Smooth muscle cell (in vitro differentiated cells): ENCODE data around the gene DNAH12. TPM values are rescaled to one million over a fixed set of nuclear protein-coding genes. Genes with fewer than 3 reads are reported as not detected.

Source experiments
- DNase-seq: peaks from one replicate; lab custom pipeline; 2025; ENCODE audit not compliant: unreplicated experiment; lab: John Stamatoyannopoulos, UW
- H2AFZ ChIP-seq: fragments of 200-600 bp; sonication (generic); 2 replicates; pipeline ENCODE4 v1.6.0; 2016; ENCODE audit warnings: antibody characterized with exemption, low read depth, mild to moderate bottlenecking
- H3F3A ChIP-seq: fragments of 200-600 bp; sonication (generic); 2 replicates; pipeline ENCODE4 v1.6.0; 2017; ENCODE audit warnings: antibody characterized with exemption, low read depth
- H3K27ac ChIP-seq: fragments of 200-600 bp; sonication (generic); 2 replicates; pipeline ENCODE4 v1.5.1; 2016; ENCODE audit warnings: low read depth, mild to moderate bottlenecking
- H3K27me3 ChIP-seq: fragments of 200-600 bp; sonication (generic); 2 replicates; pipeline ENCODE4 v1.6.1; 2016; ENCODE audit warnings: low read depth, mild to moderate bottlenecking
- H3K36me3 ChIP-seq: fragments of 200-600 bp; sonication (generic); 2 replicates; pipeline ENCODE4 v1.5.1; 2016; ENCODE audit warnings: low read depth
- H3K4me1 ChIP-seq: fragments of 200-600 bp; sonication (generic); 2 replicates; pipeline ENCODE4 v1.5.1; 2016; ENCODE audit warnings: low read depth
- H3K4me2 ChIP-seq: fragments of 200-600 bp; sonication (generic); 2 replicates; pipeline ENCODE4 v1.6.0; 2016; ENCODE audit warnings: mild to moderate bottlenecking
- H3K4me3 ChIP-seq: fragments of 200-600 bp; sonication (generic); 2 replicates; pipeline ENCODE4 v1.5.1; 2016; ENCODE audit warnings: mild to moderate bottlenecking
- H3K79me2 ChIP-seq: fragments of 200-600 bp; sonication (generic); 2 replicates; pipeline ENCODE4 v1.6.0; 2016; ENCODE audit warnings: low read depth, mild to moderate bottlenecking
- H3K9ac ChIP-seq: fragments of 200-600 bp; sonication (generic); 2 replicates; pipeline ENCODE4 v1.6.0; 2016; ENCODE audit warnings: low read depth
- H3K9me3 ChIP-seq: fragments of 200-600 bp; sonication (generic); replicated peaks from 2 replicates; pipeline ENCODE4 v1.5.1; 2016; ENCODE audit warnings: low read depth
- H4K20me1 ChIP-seq: fragments of 200-600 bp; sonication (generic); 2 replicates; pipeline ENCODE4 v1.6.0; 2016; ENCODE audit warnings: low read depth
- WGBS: methylation state at CpG from one replicate; pipeline ENCODE4 v1.1.7; 2016; ENCODE audit warnings: low lambda C conversion rate; 5-methylcytosine and 5-hydroxymethylcytosine counted together
- polyA plus RNA-seq: library from polyadenylated mRNA; unstranded; fragments of >200 nt; fragmentation: Nextera tagmentation; extraction: Ambion mirVana; gene quantifications from 2 replicates; pipeline ENCODE4 v1.2.1, GENCODE V29; 2016
- total RNA-seq: library from RNA; depleted of rRNA; stranded (reverse); fragments of >200 nt; gene quantifications from 2 replicates; pipeline ENCODE4 v1.2.3, GENCODE V29; 2014
- TF ChIP-seq, protein P1 (sequence below): fragments of 200-600 bp; sonication (generic); IDR thresholded peaks from 2 replicates; pipeline ENCODE4 v1.5.1; 2017; ENCODE audit warnings: borderline replicate concordance, mild to moderate bottlenecking, antibody characterized with exemption; ENCODE audit not compliant: insufficient read depth, poor library complexity, severe bottlenecking

Gene DNAH12
- total and polyA plus RNA-seq, 2 experiments from 2014 or later: 0.27 TPM; not detected in 1

DNA sequence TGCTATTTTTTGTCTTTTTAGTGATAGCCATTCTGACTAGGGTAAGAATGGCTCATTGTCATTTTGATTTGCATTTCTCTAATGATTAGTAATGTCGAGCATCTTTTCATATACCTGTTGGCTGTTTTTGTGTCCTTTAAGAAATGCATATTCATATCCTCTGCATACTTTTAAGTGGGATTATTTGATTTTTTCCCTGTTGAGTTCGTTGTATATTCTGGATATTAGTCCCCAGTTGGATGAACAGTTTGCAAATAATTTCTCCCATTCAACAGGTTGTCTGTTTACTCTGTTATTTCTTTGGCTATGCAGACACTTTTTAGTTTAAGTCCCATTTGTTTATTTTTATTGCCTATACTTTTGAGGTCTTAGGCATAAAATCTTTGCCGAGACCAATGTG lies 282.2 kb downstream of the DNAH12 start:
- TF ChIP-seq, protein P1, sequence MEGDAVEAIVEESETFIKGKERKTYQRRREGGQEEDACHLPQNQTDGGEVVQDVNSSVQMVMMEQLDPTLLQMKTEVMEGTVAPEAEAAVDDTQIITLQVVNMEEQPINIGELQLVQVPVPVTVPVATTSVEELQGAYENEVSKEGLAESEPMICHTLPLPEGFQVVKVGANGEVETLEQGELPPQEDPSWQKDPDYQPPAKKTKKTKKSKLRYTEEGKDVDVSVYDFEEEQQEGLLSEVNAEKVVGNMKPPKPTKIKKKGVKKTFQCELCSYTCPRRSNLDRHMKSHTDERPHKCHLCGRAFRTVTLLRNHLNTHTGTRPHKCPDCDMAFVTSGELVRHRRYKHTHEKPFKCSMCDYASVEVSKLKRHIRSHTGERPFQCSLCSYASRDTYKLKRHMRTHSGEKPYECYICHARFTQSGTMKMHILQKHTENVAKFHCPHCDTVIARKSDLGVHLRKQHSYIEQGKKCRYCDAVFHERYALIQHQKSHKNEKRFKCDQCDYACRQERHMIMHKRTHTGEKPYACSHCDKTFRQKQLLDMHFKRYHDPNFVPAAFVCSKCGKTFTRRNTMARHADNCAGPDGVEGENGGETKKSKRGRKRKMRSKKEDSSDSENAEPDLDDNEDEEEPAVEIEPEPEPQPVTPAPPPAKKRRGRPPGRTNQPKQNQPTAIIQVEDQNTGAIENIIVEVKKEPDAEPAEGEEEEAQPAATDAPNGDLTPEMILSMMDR: no peak
- 97% methylated on average over 3 of the region's 3 CpGs for WGBS
- no peaks in the 10 kb centered on the region for H3F3A ChIP-seq

DNA sequence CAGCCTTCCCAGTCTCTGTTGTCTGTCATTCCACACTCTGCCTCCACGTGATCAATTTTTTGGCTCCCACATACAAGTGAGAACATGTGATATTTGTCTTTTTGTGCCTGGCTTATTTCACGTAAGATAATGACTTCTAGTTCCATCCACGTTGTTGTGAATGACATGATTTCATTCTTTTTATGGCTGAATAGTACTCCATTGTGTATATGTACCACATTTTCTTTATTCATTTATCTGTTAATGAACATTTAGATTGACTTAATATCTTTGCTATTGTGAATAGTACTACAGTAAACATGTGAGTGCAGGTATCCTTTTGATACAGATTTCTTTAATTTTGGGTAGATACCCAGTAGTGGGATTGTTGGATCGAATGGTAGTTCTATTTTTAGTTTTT lies 283.0 kb downstream of the DNAH12 start:
- Histone ChIP-seq H3K4me2 (no peak overlapping the region), H3F3A (no peaks in the 10 kb centered on the region), H3K9ac (no peak overlapping the region), H3K4me1 (no peaks in the 10 kb centered on the region), H3K79me2 (no peaks in the 10 kb centered on the region), H2AFZ (no peak overlapping the region), H3K27ac (no peak overlapping the region), H3K36me3 (peaks cover 44% of the 10 kb centered on the region), H3K9me3 (no peaks in the 10 kb centered on the region), H3K4me3 (no peak overlapping the region), H4K20me1 (no peaks in the 10 kb centered on the region), H3K27me3 (no peaks in the 10 kb centered on the region)
- no peak for DNase-seq
- TF ChIP-seq, protein P1: no peak
- WGBS: 96% methylated on average over 4 of the region's 4 CpGs

More for the DNA sequence above, 282.2 kb downstream of the DNAH12 start:
- H3K79me2 ChIP-seq: no peaks in the 10 kb centered on the region
- H3K4me2 ChIP-seq: no peak overlapping the region
- no peak overlapping the region for H3K4me3 ChIP-seq
- no peaks in the 10 kb centered on the region for H3K4me1 ChIP-seq
- H4K20me1 ChIP-seq: no peaks in the 10 kb centered on the region
- DNase-seq: no peak
- no peaks in the 10 kb centered on the region for H3K9me3 ChIP-seq
- no peak overlapping the region for H2AFZ ChIP-seq
- no peak overlapping the region for H3K27ac ChIP-seq
- H3K36me3 ChIP-seq: peaks cover 46% of the 10 kb centered on the region
- no peak overlapping the region for H3K9ac ChIP-seq
- no peaks in the 10 kb centered on the region for H3K27me3 ChIP-seq

DNA sequence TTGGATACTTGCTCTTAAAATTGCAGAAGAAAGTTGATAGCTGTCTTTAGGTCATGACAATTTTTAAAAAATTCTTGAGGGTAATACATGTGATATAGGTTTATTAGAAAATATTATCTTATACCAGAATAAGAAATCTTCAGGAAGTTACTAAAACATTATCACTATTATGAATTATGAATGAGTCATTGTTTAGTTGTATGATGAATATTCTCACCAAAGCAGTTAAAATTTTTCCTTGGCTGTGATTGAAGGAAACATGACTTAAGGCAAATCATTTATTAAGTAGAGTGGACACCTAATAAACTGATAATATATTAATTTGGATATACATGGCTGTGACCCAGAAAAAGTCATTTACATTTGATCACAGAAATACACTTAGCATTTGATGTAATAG lies 286.5 kb downstream of the DNAH12 start:
- H3K4me3 ChIP-seq: no peak overlapping the region
- H3K36me3 ChIP-seq: peaks cover 23% of the 10 kb centered on the region
- H3K4me2 ChIP-seq: no peak overlapping the region
- no peaks in the 10 kb centered on the region for H3K9me3 ChIP-seq
- DNase-seq: no peak
- no peaks in the 10 kb centered on the region for H3K4me1 ChIP-seq
- H3K79me2 ChIP-seq: no peaks in the 10 kb centered on the region
- H4K20me1 ChIP-seq: no peaks in the 10 kb centered on the region
- TF ChIP-seq, protein P1: no peak
- no peak overlapping the region for H3K9ac ChIP-seq
- H3F3A ChIP-seq: no peaks in the 10 kb centered on the region
- no peak overlapping the region for H2AFZ ChIP-seq
- H3K27me3 ChIP-seq: no peaks in the 10 kb centered on the region
- no peak overlapping the region for H3K27ac ChIP-seq

DNA sequence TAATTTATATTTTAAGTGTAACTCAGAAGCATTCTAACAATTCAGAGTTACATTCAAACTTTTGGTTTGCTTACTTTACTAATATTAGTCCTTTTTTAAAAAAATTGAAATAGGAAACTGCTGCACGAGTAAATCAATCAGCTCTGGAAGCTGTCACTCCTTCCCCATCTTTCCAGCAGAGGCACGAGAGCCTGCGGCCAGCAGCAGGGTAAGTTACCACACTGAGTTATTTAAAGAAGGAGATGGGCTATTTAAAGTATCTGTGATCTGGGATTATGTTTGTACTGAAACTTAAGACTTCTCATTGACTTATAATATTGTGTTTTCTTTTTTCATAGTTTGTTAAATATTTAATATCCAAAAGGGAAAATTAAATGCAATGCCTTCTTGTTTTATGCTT lies 287.3 kb downstream of the DNAH12 start:
- H3K4me3 ChIP-seq: no peak overlapping the region
- H3K4me1 ChIP-seq: no peaks in the 10 kb centered on the region
- H3K36me3 ChIP-seq: peaks cover 23% of the 10 kb centered on the region
- H3K27ac ChIP-seq: no peak overlapping the region
- no peaks in the 10 kb centered on the region for H3K79me2 ChIP-seq
- H3K4me2 ChIP-seq: no peak overlapping the region
- H3K9me3 ChIP-seq: no peaks in the 10 kb centered on the region
- no peaks in the 10 kb centered on the region for H4K20me1 ChIP-seq
- TF ChIP-seq, protein P1: no peak
- DNase-seq: no peak
- no peak overlapping the region for H3K9ac ChIP-seq
- WGBS: 90% methylated on average over 3 of the region's 3 CpGs
- no peaks in the 10 kb centered on the region for H3K27me3 ChIP-seq
- H3F3A ChIP-seq: no peaks in the 10 kb centered on the region
- H2AFZ ChIP-seq: no peak overlapping the region
